ENCODE data around the gene RPA3. TPM values are rescaled to one million over a fixed set of nuclear protein-coding genes. Genes with fewer than 3 reads are reported as not detected.

RPA3 gene
- total and polyA plus RNA-seq, 9 of the 15 experiments (the other 6 are each of a cell fraction or from before 2014, with no cell fraction given): 68.5 to 265 (median 125) TPM

DNA sequence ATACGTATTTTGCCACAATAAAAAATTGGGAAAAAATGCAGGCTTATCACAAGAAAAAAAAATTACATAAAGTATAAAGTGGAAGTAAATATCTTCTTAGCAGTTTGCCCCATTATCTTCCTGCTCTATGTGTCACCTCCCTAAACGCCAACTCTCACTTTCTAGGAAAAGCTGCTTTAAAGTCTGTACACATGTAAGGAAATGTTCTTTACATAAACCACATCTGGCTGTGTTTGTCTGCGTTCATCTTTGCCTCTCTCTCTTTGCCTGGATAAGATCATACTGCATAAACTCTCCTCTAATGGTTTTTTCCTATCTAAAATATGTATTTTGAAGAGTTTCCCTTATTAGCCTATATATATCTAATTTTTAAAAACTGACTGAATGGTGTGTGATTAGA, 100.9 kb downstream of the RPA3 start (continued):
- TF ChIP-seq, protein P1, sequence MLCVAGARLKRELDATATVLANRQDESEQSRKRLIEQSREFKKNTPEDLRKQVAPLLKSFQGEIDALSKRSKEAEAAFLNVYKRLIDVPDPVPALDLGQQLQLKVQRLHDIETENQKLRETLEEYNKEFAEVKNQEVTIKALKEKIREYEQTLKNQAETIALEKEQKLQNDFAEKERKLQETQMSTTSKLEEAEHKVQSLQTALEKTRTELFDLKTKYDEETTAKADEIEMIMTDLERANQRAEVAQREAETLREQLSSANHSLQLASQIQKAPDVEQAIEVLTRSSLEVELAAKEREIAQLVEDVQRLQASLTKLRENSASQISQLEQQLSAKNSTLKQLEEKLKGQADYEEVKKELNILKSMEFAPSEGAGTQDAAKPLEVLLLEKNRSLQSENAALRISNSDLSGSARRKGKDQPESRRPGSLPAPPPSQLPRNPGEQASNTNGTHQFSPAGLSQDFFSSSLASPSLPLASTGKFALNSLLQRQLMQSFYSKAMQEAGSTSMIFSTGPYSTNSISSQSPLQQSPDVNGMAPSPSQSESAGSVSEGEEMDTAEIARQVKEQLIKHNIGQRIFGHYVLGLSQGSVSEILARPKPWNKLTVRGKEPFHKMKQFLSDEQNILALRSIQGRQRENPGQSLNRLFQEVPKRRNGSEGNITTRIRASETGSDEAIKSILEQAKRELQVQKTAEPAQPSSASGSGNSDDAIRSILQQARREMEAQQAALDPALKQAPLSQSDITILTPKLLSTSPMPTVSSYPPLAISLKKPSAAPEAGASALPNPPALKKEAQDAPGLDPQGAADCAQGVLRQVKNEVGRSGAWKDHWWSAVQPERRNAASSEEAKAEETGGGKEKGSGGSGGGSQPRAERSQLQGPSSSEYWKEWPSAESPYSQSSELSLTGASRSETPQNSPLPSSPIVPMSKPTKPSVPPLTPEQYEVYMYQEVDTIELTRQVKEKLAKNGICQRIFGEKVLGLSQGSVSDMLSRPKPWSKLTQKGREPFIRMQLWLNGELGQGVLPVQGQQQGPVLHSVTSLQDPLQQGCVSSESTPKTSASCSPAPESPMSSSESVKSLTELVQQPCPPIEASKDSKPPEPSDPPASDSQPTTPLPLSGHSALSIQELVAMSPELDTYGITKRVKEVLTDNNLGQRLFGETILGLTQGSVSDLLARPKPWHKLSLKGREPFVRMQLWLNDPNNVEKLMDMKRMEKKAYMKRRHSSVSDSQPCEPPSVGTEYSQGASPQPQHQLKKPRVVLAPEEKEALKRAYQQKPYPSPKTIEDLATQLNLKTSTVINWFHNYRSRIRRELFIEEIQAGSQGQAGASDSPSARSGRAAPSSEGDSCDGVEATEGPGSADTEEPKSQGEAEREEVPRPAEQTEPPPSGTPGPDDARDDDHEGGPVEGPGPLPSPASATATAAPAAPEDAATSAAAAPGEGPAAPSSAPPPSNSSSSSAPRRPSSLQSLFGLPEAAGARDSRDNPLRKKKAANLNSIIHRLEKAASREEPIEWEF (CRISPR knock-in tag; IDR thresholded peaks at IDR 0.05): no peak
- no peak for TF ChIP-seq HLTF (IDR thresholded peaks at IDR 0.05)

- intact Hi-C loops (cut with micrococcal nuclease) (no loop called here), in situ Hi-C loops (cut with MboI) (no loop called here)
- WGBS (ENCODE audit: insufficient coverage, low coverage, missing lambda C conversion rate): 5% methylated on average over 4 of the region's 4 CpGs
- H3K4me3 ChIP-seq: no peak overlapping the region
- ATAC-seq: peak; percentile 45
- DNase-seq (ENCODE audit: extremely low read depth in 1 of 4, low spot score in 3 of 4): peak in 1 of 4 experiments; percentile 53
- BruUV-seq (replicated peaks): no TSS peak
- H3K9ac ChIP-seq (ENCODE audit: insufficient read depth in 1 of 2, low read depth in 2 of 2, low read length in 2 of 2): peak overlapping the region in 1 of 2 experiments; percentile 23; a peak in 1 of 4 replicates
- ChIA-PET POLR2A (interaction anchor here (0.6 to 1.3 kb wide), 4 partner anchors 10 to 427 kb away, joined by 3 to 6 read pairs (median 4); partner anchors contain the start of gene UMAD1), CTCF (ENCODE audit: low intra/inter-chr PET ratio) (no interaction called here)
- 0 out of 2 replicates have a peak overlapping the region, but pooled peaks have one; percentile 44 for H2AFZ ChIP-seq (ENCODE audit: low read depth, low read length)
- no peaks in the 10 kb centered on the region for H3K79me2 ChIP-seq (ENCODE audit: control insufficient read depth, insufficient read depth, low read length)
- H3K9me3 ChIP-seq (replicated peaks; ENCODE audit: control insufficient read depth, insufficient read depth, low read depth, low read length): 0 out of 2 replicates have a peak, but pooled peaks cover under 1% of the 10 kb centered on the region
- no peaks in the 10 kb centered on the region for H3K27me3 ChIP-seq (ENCODE audit: control insufficient read depth in 2 of 2, insufficient read depth in 2 of 2, low read length in 2 of 2)
- no peak for FAIRE-seq
- no peaks in the 10 kb centered on the region for H3K9me1 ChIP-seq (ENCODE audit: control insufficient read depth, insufficient read depth, low read length)
- peaks cover 8 to 23% of the 10 kb centered on the region in 2 experiments; a peak in 4 of 5 replicates for H3K4me1 ChIP-seq (replicated peaks in 1 of 2; ENCODE audit: control insufficient read depth in 2 of 2, insufficient read depth in 2 of 2, low read length in 2 of 2)
- no peaks in the 10 kb centered on the region for H3K36me3 ChIP-seq (ENCODE audit: control insufficient read depth, insufficient read depth, low read length)
- H3K27ac ChIP-seq (ENCODE audit: extremely low read depth, low read depth, low read length): peak overlapping the region; percentile 45; the same call in 2 of the 3 replicates
- H3K4me2 ChIP-seq (ENCODE audit: insufficient read depth, low read length): 0 out of 2 replicates have a peak overlapping the region, but pooled peaks have one; percentile 3
- H4K20me1 ChIP-seq (replicated peaks; ENCODE audit: control insufficient read depth, insufficient read depth, low read length): no peaks in the 10 kb centered on the region
- TF ChIP-seq, protein P2, sequence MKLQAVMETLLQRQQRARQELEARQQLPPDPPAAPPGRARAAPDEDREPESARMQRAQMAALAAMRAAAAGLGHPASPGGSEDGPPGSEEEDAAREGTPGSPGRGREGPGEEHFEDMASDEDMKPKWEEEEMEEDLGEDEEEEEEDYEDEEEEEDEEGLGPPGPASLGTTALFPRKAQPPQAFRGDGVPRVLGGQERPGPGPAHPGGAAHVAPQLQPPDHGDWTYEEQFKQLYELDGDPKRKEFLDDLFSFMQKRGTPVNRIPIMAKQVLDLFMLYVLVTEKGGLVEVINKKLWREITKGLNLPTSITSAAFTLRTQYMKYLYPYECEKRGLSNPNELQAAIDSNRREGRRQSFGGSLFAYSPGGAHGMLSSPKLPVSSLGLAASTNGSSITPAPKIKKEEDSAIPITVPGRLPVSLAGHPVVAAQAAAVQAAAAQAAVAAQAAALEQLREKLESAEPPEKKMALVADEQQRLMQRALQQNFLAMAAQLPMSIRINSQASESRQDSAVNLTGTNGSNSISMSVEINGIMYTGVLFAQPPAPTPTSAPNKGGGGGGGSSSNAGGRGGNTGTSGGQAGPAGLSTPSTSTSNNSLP (IDR thresholded peaks at IDR 0.05; ENCODE audit: borderline replicate concordance, low read depth, low read length): 0 out of 2 replicates have a peak, but pooled peaks have one; percentile 10
- TF ChIP-seq CBFA2T3 (IDR thresholded peaks at IDR 0.05): peak; percentile 72
- no peak for TF ChIP-seq SMARCA5 (IDR thresholded peaks at IDR 0.05)
- TF ChIP-seq ESRRA (IDR thresholded peaks at IDR 0.05; ENCODE audit: borderline replicate concordance, low read depth): peak; percentile 52
- peak; percentile 43; the same call in 1 of the 2 replicates for TF ChIP-seq TEAD4 (IDR thresholded peaks at IDR 0.05; ENCODE audit: low read length)
- TF ChIP-seq TEAD4 (CRISPR knock-in tag; IDR thresholded peaks at IDR 0.05; ENCODE audit: borderline replicate concordance): no peak
- peak; percentile 97 for TF ChIP-seq MEIS2 (IDR thresholded peaks at IDR 0.05; ENCODE audit: partially characterized antibody)
- 0 out of 2 replicates have a peak, but pooled peaks have one; percentile 11 for TF ChIP-seq FOXM1 (IDR thresholded peaks at IDR 0.05; ENCODE audit: low read depth)
- TF ChIP-seq FOXM1 (CRISPR knock-in tag; IDR thresholded peaks at IDR 0.05; ENCODE audit: low read depth): no peak
- TF ChIP-seq NFIC (IDR thresholded peaks at IDR 0.05): peak; percentile 23; the same call in 1 of the 2 replicates
Observed at GRCh38 chr7:7614018-7614741, 104.2 kb downstream of the RPA3 start.
